Smooth muscle cell (in vitro differentiated cells): ENCODE results near the gene CRTAP. TPM values are rescaled to one million over a fixed set of nuclear protein-coding genes. Genes with fewer than 3 reads are reported as not detected.

Experiments used
- DNase-seq: peaks from one replicate; lab custom pipeline; 2025; ENCODE audit not compliant: unreplicated experiment; lab: John Stamatoyannopoulos, UW
- H2AFZ ChIP-seq: fragments of 200-600 bp; sonication (generic); 2 replicates; pipeline ENCODE4 v1.6.0; 2016; ENCODE audit warnings: antibody characterized with exemption, low read depth, mild to moderate bottlenecking
- H3F3A ChIP-seq: fragments of 200-600 bp; sonication (generic); 2 replicates; pipeline ENCODE4 v1.6.0; 2017; ENCODE audit warnings: antibody characterized with exemption, low read depth
- H3K27ac ChIP-seq: fragments of 200-600 bp; sonication (generic); 2 replicates; pipeline ENCODE4 v1.5.1; 2016; ENCODE audit warnings: low read depth, mild to moderate bottlenecking
- H3K27me3 ChIP-seq: fragments of 200-600 bp; sonication (generic); 2 replicates; pipeline ENCODE4 v1.6.1; 2016; ENCODE audit warnings: low read depth, mild to moderate bottlenecking
- H3K36me3 ChIP-seq: fragments of 200-600 bp; sonication (generic); 2 replicates; pipeline ENCODE4 v1.5.1; 2016; ENCODE audit warnings: low read depth
- H3K4me1 ChIP-seq: fragments of 200-600 bp; sonication (generic); 2 replicates; pipeline ENCODE4 v1.5.1; 2016; ENCODE audit warnings: low read depth
- H3K4me2 ChIP-seq: fragments of 200-600 bp; sonication (generic); 2 replicates; pipeline ENCODE4 v1.6.0; 2016; ENCODE audit warnings: mild to moderate bottlenecking
- H3K4me3 ChIP-seq: fragments of 200-600 bp; sonication (generic); 2 replicates; pipeline ENCODE4 v1.5.1; 2016; ENCODE audit warnings: mild to moderate bottlenecking
- H3K79me2 ChIP-seq: fragments of 200-600 bp; sonication (generic); 2 replicates; pipeline ENCODE4 v1.6.0; 2016; ENCODE audit warnings: low read depth, mild to moderate bottlenecking
- H3K9ac ChIP-seq: fragments of 200-600 bp; sonication (generic); 2 replicates; pipeline ENCODE4 v1.6.0; 2016; ENCODE audit warnings: low read depth
- H3K9me3 ChIP-seq: fragments of 200-600 bp; sonication (generic); replicated peaks from 2 replicates; pipeline ENCODE4 v1.5.1; 2016; ENCODE audit warnings: low read depth
- H4K20me1 ChIP-seq: fragments of 200-600 bp; sonication (generic); 2 replicates; pipeline ENCODE4 v1.6.0; 2016; ENCODE audit warnings: low read depth
- CTCF ChIP-seq: fragments of 200-600 bp; sonication (generic); IDR thresholded peaks from 2 replicates; pipeline ENCODE4 v1.5.1; 2017; ENCODE audit warnings: borderline replicate concordance, mild to moderate bottlenecking, antibody characterized with exemption; ENCODE audit not compliant: insufficient read depth, poor library complexity, severe bottlenecking
- WGBS: methylation state at CpG from one replicate; pipeline ENCODE4 v1.1.7; 2016; ENCODE audit warnings: low lambda C conversion rate; 5-methylcytosine and 5-hydroxymethylcytosine counted together
- polyA plus RNA-seq: library from polyadenylated mRNA; unstranded; fragments of >200 nt; fragmentation: Nextera tagmentation; extraction: Ambion mirVana; gene quantifications from 2 replicates; pipeline ENCODE4 v1.2.1, GENCODE V29; 2016
- total RNA-seq: library from RNA; depleted of rRNA; stranded (reverse); fragments of >200 nt; gene quantifications from 2 replicates; pipeline ENCODE4 v1.2.3, GENCODE V29; 2014

Gene CRTAP
- total and polyA plus RNA-seq, 2 experiments from 2014 or later = 195 to 206 TPM

GRCh38 chr3:33171580-33171979, 57.8 kb downstream of the CRTAP start:
- no peak overlapping the region for H3K4me3 ChIP-seq
- H3K36me3 ChIP-seq = no peaks in the 10 kb centered on the region
- no peak overlapping the region for H3K9ac ChIP-seq
- WGBS = 83% methylated on average over 4 of the region's 4 CpGs
- no peaks in the 10 kb centered on the region for H3K27me3 ChIP-seq
- H3F3A ChIP-seq = no peaks in the 10 kb centered on the region
- no peaks in the 10 kb centered on the region for H3K4me1 ChIP-seq
- no peaks in the 10 kb centered on the region for H3K9me3 ChIP-seq
- no peak overlapping the region for H2AFZ ChIP-seq
- no peaks in the 10 kb centered on the region for H3K79me2 ChIP-seq
- TF ChIP-seq CTCF = no peak
- DNase-seq = no peak
- H3K27ac ChIP-seq = no peak overlapping the region
- H4K20me1 ChIP-seq = no peaks in the 10 kb centered on the region
- no peak overlapping the region for H3K4me2 ChIP-seq

- Histone ChIP-seq H3K27me3 (no peaks in the 10 kb centered on the region), H3K9me3 (no peaks in the 10 kb centered on the region), H3K4me1 (no peaks in the 10 kb centered on the region), H2AFZ (no peak overlapping the region), H3K79me2 (no peaks in the 10 kb centered on the region), H3K9ac (no peak overlapping the region), H3K4me2 (no peak overlapping the region), H3K27ac (no peak overlapping the region), H3K36me3 (no peaks in the 10 kb centered on the region), H4K20me1 (no peaks in the 10 kb centered on the region), H3K4me3 (no peak overlapping the region), H3F3A (no peaks in the 10 kb centered on the region)
- 69% methylated on average over 2 of the region's 2 CpGs for WGBS
- no peak for TF ChIP-seq CTCF
- no peak for DNase-seq
Observed at GRCh38 chr3:33173103-33173502, 59.3 kb downstream of the CRTAP start.

- Histone ChIP-seq H3K36me3 (no peaks in the 10 kb centered on the region), H3K79me2 (no peaks in the 10 kb centered on the region), H3K4me3 (no peak overlapping the region), H3K27me3 (no peaks in the 10 kb centered on the region), H3K27ac (no peak overlapping the region), H3K4me2 (no peak overlapping the region), H3K4me1 (no peaks in the 10 kb centered on the region), H3K9me3 (no peaks in the 10 kb centered on the region), H3F3A (no peaks in the 10 kb centered on the region), H3K9ac (no peak overlapping the region), H2AFZ (no peak overlapping the region), H4K20me1 (no peaks in the 10 kb centered on the region)
- DNase-seq = no peak
- TF ChIP-seq CTCF = no peak
- WGBS = 90% methylated on average over 4 of the region's 4 CpGs
Observed at GRCh38 chr3:33173672-33174071, 59.9 kb downstream of the CRTAP start.

GRCh38 chr3:33174095-33174494, 60.3 kb downstream of the CRTAP start:
- H2AFZ ChIP-seq = no peak overlapping the region
- H3K4me3 ChIP-seq = no peak overlapping the region
- H3K9me3 ChIP-seq = no peaks in the 10 kb centered on the region
- H3K36me3 ChIP-seq = no peaks in the 10 kb centered on the region
- no peaks in the 10 kb centered on the region for H3K27me3 ChIP-seq
- H4K20me1 ChIP-seq = no peaks in the 10 kb centered on the region
- no peak for TF ChIP-seq CTCF
- no peaks in the 10 kb centered on the region for H3K4me1 ChIP-seq
- no peak for DNase-seq
- H3F3A ChIP-seq = no peaks in the 10 kb centered on the region
- H3K4me2 ChIP-seq = no peak overlapping the region
- H3K27ac ChIP-seq = no peak overlapping the region
- no peak overlapping the region for H3K9ac ChIP-seq
- 92% methylated on average over 4 of the region's 4 CpGs for WGBS
- H3K79me2 ChIP-seq = no peaks in the 10 kb centered on the region
